ENCODE data around the gene CCDC12.

Gene CCDC12

DNA sequence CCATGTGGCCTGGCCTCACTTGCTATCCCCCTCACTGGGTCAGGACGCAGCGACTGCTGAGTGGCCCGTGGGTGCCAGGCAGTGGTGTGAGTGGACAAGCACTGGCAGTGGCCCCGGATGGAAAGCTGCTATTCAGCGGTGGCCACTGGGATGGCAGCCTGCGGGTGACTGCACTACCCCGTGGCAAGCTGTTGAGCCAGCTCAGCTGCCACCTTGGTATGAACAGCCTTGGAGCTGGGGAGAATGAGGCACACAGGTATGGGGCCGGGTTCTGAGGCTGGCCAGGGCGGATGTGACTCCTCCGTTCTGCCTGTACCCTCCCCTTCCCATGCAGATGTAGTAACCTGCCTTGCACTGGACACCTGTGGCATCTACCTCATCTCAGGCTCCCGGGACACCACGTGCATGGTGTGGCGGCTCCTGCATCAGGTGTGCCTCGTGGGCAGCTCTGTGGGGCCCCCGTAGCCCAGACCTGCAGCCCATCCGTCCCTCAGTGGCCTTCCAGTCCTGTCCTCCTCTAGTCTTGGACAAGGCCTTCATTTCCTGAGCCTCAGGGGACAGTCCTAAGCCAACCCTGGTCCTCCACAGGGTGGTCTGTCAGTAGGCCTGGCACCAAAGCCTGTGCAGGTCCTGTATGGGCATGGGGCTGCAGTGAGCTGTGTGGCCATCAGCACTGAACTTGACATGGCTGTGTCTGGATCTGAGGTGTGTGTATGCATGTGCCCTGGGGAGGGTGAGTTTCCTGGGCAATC lies 31.1 kb upstream of the CCDC12 start:
- no peak for DNase-seq

DNA sequence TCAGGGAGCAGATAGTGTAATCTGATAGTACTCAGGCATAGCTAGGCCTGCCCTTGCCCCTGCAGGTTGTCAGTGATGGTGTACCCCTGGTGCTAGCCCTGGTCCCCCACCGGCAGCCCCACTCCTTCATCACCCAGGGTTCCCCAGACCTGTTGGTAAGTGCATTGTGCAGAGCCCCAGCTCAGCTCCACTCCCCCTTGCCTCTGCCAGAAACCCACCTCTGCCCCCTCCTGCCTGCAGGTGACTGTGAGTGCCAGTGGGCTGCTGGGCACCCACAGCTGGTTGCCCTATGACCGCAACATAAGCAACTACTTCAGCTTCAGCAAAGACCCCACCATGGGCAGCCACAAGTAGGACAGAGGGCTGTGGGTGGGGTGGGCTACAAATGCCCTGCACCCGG lies 30.5 kb upstream of the CCDC12 start:
- DNase-seq, result no peak

DNA sequence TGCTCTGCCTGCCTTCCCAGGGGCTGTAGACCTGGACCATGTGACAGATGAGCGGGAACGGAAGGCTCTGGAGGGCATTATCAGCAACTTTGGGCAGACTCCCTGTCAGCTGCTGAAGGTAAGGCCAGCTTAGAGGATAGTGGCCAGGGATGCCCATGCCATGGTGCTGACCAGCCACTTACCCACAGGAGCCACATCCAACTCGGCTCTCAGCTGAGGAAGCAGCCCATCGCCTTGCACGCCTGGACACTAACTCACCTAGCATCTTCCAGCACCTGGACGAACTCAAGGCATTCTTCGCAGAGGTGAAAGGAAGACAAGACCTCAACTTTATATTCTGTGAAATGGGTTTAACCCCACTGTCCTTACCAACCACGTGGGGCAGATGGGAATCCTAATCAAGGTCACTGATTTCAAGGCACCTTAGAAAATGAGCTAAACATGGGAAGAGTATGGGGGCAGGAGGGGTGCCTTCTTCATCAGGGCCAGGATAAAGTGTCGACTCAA lies 29.7 kb upstream of the CCDC12 start:
- DNase-seq, result no peak

DNA sequence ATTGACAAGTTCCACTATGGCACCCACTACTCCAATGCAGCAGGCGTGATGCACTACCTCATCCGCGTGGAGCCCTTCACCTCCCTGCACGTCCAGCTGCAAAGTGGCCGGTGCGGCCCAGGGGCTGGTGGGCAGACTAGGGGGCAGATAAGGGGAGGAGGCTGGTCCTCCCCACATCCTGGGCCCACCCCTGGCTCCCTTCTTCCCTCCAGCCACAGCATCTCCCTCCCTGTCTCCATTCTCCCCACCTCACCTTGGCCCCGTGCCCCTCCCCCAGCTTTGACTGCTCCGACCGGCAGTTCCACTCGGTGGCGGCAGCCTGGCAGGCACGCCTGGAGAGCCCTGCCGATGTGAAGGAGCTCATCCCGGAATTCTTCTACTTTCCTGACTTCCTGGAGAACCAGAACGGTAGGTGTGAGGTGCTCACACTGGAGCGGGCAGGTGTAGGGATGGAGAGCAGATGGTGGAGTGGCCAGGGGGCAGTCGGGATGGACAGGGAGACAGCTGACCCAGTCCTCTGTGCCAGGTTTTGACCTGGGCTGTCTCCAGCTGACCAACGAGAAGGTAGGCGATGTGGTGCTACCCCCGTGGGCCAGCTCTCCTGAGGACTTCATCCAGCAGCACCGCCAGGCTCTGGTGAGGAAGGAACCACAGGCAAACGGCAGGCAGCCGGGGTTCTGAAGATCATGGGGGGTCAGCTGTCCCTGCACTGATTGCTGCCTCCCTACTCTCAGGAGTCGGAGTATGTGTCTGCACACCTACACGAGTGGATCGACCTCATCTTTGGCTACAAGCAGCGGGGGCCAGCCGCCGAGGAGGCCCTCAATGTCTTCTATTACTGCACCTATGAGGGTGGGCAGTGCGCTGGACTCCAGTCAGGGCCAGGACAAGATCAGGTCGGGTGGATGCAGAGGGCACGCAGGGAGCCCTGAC lies 28.9 kb upstream of the CCDC12 start:
- DNase-seq, result no peak

DNA sequence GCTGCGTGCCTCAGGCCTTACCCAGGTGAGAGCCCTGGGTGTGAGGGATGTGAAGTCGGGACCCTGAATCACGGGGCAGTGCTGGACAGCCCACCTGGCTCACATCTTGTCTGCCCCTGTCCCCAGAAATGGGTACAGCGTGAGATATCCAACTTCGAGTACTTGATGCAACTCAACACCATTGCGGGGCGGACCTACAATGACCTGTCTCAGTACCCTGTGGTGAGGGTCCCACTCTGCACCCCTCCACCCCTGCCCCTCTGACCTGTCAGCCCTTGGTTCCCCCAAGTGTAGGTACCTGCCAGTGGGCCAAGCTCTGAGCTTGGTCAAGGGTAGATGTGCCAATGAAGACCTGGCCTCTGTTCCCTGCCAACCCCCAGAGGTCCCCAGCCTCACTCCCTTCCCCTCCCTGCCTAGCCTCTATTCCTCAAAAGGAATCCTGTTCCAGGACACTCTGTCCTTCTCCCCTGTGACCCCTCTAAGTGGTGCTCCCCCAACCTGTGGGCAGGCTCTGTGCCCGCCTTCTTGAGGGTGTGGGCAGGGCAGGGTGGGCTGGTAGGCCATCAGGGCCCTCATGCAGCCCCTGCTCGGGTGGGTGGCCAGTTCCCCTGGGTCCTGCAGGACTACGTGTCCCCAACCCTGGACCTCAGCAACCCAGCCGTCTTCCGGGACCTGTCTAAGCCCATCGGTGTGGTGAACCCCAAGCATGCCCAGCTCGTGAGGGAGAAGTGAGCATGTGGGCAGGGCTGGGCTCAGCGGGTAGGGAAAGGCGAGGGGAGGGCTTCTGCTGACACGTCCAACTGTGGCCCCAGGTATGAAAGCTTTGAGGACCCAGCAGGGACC lies 28.0 kb upstream of the CCDC12 start:
- no peak for DNase-seq

DNA sequence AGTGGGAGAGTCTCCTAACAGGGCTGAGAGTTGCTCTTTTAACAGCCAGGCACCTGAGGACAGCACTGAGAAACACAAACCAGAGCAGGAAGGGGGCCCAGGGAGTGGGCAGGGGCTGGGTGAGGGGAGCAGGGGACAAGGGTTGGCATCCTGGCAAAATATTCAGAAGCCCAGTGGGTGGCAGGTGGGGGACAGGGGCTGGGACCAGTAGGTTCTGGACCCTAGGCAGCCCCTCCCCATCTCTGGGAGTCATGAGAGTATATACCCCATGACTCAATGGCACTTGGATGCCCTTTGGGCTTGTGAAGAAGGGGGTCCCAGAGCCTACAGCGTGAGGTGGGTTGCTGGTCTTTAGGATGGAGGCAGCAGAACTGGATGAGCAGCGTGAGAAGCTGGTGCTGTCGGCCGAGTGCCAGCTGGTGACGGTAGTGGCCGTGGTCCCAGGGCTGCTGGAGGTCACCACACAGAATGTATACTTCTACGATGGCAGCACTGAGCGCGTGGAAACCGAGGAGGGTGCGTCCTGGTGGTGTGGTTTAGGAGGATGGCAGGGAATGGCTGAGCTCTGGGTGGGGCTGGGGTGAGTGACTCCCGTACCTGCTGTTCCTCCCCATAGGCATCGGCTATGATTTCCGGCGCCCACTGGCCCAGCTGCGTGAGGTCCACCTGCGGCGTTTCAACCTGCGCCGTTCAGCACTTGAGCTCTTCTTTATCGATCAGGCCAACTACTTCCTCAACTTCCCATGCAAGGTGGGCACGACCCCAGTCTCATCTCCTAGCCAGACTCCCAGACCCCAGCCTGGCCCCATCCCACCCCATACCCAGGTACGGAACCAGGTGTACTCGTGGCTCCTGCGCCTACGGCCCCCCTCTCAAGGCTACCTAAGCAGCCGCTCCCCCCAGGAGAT lies 27.2 kb upstream of the CCDC12 start:
- DNase-seq, result no peak

DNA sequence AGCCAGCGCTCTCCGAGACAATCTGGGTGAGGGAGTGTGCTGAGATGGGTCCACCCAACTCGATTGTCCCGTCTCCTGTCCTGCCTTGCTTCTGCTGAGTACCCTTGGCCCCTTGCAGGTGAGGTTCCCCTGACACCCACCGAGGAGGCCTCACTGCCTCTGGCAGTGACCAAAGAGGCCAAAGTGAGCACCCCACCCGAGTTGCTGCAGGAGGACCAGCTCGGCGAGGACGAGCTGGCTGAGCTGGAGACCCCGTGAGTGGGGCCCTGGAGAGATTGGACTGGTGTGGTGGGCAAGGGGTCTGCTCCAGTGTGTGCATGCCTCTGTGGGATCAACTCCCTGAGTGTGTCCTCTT lies 26.5 kb upstream of the CCDC12 start:
- DNase-seq, result no peak

DNA sequence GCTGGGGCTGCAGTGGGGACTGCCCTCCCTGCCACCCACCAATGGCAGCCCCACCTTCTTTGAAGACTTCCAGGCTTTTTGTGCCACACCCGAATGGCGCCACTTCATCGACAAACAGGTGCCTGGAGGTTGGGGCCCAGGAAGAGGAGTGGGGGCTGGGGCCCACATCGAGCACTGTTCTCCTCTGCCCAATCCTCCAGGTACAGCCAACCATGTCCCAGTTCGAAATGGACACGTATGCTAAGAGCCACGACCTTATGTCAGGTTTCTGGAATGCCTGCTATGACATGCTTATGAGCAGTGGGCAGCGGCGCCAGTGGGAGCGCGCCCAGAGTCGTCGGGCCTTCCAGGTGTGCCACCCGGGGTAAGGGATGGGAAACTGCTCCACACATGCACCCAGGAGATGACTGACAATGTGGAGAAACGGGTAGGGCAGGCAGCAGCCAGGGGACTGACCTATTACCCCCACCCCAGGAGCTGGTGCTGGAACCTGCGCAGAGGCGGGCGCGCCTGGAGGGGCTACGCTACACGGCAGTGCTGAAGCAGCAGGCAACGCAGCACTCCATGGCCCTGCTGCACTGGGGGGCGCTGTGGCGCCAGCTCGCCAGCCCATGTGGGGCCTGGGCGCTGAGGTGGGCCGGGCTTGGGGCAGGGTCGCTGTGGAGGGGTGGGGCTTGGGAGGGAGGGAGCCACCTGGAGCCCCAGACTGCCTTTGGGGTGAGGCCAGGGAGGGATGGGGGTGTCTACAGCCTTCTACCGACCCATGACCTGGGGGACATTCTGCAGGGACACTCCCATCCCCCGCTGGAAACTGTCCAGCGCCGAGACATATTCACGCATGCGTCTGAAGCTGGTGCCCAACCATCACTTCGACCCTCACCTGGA lies 25.9 kb upstream of the CCDC12 start:
- DNase-seq, result no peak

DNA sequence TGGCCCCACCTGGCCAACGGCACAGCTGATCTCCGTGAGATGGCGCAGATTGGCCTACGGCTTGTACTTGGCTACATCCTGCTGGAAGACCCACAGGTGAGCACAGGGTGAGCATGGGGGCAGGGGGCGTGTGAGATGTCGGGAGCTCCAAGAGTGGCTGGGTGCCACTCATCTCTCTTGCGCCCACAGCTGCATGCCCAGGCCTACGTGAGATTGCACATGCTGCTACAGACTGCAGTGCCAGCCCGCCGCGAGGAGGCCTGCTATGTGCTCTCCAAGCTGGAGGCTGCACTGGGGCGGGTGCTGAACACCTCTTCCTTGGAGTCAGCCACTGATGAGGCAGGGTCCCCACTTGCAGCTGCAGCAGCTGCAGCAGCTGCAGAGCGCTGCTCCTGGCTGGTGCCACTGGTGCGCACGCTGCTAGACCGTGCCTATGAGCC lies 25.2 kb upstream of the CCDC12 start:
- DNase-seq, result no peak

DNA sequence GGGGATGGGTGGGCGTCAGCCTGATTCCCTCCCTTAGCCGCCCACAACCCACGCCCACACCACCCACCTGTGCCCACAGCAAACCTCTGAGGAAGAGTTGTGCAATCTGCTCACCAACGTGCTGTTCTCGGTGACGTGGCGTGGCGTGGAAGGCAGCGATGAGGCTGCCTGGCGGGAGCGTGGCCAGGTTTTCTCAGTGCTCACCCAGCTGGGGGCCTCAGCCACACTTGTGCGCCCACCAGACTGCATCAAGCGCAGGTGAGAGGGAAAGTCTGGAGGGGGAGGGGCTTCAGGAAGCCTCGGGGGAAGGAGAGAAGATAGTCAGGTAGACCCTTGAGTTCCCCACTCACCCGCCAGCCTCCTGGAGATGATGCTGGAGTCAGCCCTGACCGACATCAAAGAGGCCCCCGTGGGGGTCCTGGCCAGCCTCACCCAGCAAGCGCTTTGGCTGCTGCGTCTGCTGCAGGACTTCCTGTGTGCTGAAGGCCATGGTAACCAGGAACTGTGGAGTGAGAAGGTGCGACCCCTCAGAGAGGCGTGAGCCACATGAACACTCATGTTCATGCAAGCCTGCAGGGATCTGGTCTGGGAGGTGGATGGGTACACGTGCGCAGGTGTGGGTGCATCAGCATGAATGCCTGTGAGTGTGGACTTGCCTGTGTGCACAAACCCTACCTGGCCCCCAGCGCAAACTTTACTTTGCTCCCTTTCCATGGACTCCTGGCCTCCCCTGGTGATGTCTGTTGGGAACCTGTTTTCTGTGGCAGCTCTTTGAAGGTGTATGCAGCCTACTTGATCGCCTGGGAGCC lies 24.6 kb upstream of the CCDC12 start:
- DNase-seq, result no peak

DNA sequence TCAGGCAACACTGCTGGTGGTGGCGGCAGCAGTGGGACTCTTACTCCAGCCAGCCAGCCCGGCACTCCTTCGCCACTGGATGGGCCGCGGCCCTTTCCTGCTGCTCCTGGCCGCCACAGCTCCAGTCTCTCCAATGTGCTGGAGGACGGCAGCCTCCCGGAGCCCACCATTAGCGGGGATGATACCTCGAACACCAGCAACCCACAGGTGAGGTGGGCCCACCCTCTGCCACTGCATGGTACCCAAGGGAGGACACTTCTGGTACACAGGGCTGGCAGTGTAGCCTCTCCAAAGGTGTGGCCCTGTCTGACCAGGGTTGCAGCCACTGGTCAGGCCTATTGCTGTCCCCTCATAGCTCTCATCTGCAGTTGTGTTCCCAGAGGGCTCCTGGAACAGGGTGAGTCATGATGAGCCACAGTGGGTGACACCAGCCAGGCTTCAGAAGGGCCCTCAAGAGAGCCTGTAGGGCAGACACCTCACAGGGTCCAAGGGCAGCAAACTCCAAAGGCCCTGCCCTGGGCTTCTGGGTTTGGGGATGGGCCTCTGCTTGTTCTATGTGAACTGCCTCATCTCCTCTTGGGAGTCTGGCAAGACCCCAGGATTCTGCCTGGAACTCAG lies 23.8 kb upstream of the CCDC12 start:
- no peak for DNase-seq

DNA sequence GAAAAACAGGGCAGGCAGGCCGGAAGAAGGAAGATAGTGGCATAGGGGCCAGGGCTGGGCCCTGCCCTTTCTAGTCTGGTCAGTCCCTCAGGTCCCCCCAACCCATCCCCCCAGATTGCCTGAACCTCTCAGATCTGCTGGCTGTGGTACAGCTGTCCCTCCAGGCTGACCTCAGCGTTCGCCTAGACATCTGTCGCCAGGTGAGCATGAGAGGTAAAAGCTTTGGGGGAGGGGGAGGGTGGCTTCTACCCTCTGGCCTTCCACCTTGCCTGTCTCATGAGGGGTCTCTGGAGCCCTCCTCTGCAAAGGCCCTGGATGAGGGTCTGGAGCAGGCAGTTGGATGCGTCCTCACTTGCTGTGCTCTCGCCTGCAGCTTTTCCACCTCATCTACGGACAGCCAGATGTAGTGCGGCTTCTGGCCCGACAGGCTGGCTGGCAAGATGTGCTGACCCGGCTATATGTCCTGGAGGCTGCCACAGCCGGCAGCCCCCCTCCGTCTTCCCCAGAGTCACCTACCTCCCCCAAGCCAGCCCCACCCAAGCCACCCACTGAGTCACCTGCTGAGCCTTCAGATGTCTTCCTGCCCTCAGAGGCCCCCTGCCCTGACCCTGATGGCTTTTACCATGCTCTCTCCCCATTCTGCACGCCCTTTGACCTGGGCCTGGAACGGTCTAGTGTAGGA lies 23.1 kb upstream of the CCDC12 start:
- no peak for DNase-seq

DNA sequence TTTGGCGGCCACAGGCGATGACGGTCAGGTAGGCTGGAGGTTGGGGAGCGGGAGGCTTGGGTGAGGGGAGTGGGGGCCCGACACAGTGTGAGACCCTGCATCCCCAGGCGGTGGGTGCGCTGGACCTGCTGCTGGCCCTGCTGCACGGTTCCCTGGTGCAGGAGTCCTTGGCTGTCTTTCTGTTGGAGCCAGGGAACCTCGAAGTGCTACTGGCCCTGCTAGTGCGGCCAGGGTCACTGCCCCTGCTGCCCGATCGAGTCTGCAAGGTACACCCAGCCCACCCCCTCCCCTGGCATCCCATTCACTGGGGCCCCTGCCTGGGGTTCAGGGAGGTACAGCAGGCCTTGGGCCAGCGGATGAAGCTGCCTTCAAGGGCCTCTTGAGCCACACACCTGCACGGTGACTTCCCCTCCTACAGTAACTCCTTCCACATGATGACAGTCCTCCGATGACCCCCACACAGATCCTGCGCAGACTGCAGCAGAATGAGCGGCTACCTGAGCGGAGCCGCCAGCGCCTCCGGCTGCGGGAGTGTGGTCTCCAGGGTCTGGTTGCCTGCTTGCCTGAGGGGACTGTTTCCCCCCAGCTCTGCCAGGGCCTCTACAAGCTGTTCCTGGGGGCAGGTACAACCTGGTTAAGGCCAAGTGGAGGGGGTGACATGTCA lies 22.4 kb upstream of the CCDC12 start:
- no peak for DNase-seq

DNA sequence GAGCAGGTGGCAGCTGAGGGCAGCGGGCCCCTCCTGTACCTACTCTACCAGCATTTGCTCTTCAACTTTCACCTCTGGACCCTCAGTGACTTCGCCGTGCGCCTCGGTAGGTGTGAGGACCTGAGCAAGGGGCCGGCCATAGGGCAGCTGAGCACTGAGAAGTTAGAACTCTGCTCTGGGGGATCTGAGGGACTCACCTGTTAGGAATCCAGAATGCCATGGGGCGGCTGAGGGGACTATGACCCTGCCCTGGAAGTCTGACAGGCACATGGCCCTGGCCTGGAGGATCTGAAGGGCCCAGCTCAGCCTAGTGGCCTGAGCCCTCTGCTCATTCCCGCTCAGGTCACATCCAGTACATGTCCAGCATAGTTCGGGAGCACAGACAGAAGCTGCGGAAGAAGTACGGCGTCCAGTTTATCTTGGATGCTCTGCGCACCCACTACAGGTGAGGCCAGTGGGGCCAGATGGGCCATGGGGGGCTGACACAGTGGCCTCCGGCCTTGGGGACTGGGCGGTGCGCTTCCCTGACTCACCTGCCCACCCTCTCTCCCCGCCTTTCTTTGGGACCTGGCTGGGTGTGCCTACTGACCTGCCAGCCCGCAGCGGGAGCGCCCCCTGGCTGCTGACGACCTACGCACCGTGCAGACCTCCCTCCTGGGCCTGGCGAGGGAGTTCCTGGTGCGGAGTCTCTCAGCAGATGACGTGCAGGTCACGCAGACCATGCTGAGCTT lies 21.7 kb upstream of the CCDC12 start:
- DNase-seq, result no peak

DNA sequence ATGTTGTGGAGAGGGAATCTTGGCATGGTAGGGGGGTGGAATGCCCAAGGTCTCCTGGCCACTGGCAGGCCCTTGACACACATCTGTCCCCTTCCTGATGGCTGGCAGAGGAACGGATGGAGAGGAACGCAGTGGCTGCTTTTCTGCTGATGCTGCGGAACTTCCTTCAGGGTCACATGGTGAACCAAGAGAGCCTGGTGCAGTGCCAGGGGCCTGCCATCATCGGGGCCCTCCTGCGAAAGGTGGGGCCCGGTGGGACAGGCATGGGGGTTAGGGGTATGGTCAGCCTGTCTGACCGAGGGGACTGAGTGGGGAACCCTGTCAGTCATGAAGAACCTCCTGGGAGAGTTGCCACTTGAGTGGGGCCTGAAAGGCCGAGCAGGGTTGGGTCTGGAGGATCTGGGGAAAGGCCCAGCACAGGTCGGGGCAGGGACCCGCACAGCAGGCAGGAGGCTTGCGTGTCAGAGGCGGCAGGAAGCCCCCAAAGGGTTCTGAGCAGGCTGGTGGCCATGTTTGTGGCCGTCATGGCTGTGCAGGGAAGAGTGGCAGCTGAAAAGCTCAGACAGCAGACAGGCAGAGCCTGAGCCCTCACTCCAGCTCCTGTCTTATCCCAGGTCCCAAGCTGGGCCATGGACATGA lies 21.0 kb upstream of the CCDC12 start:
- DNase-seq, result no peak

DNA sequence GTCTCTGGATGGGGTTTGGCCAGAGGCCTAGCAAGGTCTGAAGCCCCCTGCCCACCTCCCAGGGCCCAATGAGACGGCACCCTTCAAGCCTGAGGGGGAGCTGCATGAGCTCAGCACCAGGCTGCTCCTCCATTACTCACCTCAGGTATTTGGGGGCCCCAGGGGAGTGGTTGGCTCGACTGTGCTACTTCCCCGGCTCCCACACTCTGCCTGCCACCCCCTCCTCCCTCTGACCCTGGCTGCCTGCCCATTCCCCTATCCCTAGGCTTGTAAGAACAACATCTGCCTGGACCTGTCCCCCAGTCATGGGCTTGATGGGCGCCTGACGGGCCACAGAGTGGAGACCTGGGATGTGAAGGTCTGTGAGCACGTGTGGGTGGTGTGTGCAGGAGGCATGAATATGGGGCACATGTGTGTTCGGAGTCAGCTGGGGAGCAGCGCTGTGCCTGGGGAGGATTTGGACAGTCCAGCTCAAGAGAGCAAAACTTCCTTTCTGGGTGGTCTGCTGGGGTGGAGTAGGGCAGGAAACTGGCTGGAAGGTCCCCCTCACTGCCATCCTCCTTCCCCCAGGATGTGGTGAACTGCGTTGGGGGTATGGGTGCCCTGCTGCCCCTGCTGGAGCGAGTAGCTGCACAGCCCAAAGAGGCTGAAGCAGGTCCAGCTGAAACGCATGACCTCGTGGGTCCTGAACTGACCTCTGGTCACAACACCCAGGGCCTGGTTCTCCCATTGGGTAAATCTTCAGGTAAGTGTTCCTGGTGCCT lies 20.3 kb upstream of the CCDC12 start:
- no peak for DNase-seq

All from kidney glomerular epithelial cell (primary cell).